Neural cell (in vitro differentiated cells): ENCODE measurements around the gene KDF1. TPM values are rescaled to one million over a fixed set of nuclear protein-coding genes. Genes with fewer than 3 reads are reported as not detected.

Source experiments
- H2AFZ ChIP-seq: fragments of 200-600, 300-800 bp; sonication (generic), shearing (Covaris generic); 2 replicates; pipeline ENCODE4 v1.6.0; 2014; ENCODE audit warnings: low read depth, mild to moderate bottlenecking, antibody characterized with exemption, low read length, moderate library complexity
- H3F3A ChIP-seq: fragments of 200-600 bp; shearing (Covaris generic); 2 replicates; pipeline ENCODE4 v1.6.1; 2016; ENCODE audit warnings: mild to moderate bottlenecking, moderate library complexity, mixed read lengths, antibody characterized with exemption, low read length; ENCODE audit not compliant: insufficient read depth, poor library complexity, severe bottlenecking
- H3K27ac ChIP-seq: fragments of 200-600, 300-800 bp; sonication (generic), shearing (Covaris generic); 2 replicates; pipeline ENCODE4 v1.5.1; 2014; ENCODE audit warnings: mild to moderate bottlenecking, low read length, moderate library complexity
- H3K27me3 ChIP-seq: fragments of 300-800, 200-600 bp; sonication (generic), shearing (Covaris generic); 2 replicates; pipeline ENCODE4 v1.6.0; 2014; ENCODE audit warnings: mild to moderate bottlenecking, low read depth, low read length, moderate library complexity; ENCODE audit not compliant: insufficient read depth
- H3K36me3 ChIP-seq: fragments of 300-800, 200-600 bp; sonication (generic), shearing (Covaris generic); 2 replicates; pipeline ENCODE4 v1.5.1; 2014; ENCODE audit warnings: mild to moderate bottlenecking, antibody characterized with exemption, low read length, moderate library complexity; ENCODE audit not compliant: insufficient read depth
- H3K4me2 ChIP-seq: fragments of 300-800, 200-600 bp; sonication (generic), shearing (Covaris generic); 2 replicates; pipeline ENCODE4 v1.6.0; 2014; ENCODE audit warnings: mild to moderate bottlenecking, low read length
- H3K4me3 ChIP-seq: fragments of 300-800, 200-600 bp; sonication (generic), shearing (Covaris generic); 2 replicates; pipeline ENCODE4 v1.5.1; 2014; ENCODE audit warnings: mild to moderate bottlenecking, low read length, moderate library complexity
- H3K79me2 ChIP-seq: fragments of 200-600 bp; shearing (Covaris generic); replicated peaks from 2 replicates; pipeline ENCODE4 v1.6.0; 2014; ENCODE audit warnings: mild to moderate bottlenecking, low read length, moderate library complexity; ENCODE audit not compliant: insufficient read depth
- H3K9ac ChIP-seq: fragments of 300-800, 200-600 bp; sonication (generic), shearing (Covaris generic); 2 replicates; pipeline ENCODE4 v1.6.1; 2016; ENCODE audit warnings: mild to moderate bottlenecking, low read length, mixed read lengths
- H3K9me2 ChIP-seq: fragments of 200-600 bp; shearing (Covaris generic); 2 replicates; pipeline ENCODE4 v1.6.1; 2016; ENCODE audit warnings: mild to moderate bottlenecking, low read length, mixed read lengths; ENCODE audit not compliant: insufficient read depth
- H3K9me3 ChIP-seq: fragments of 200-600, 300-800 bp; sonication (generic), shearing (Covaris generic); 2 replicates; pipeline ENCODE4 v1.6.1; 2016; ENCODE audit warnings: mild to moderate bottlenecking, mixed run types, low read length, moderate library complexity, mixed read lengths
- H4K20me1 ChIP-seq: fragments of 200-600 bp; shearing (Covaris generic); 2 replicates; pipeline ENCODE4 v1.6.1; 2016; ENCODE audit warnings: mild to moderate bottlenecking, mixed run types; ENCODE audit not compliant: insufficient read depth
- EP300 ChIP-seq: fragments of 450-650 bp; conservative IDR thresholded peaks from 2 replicates; pipeline ENCODE4 v1.6.1; 2014; ENCODE audit warnings: antibody characterized with exemption, mild to moderate bottlenecking, moderate library complexity; ENCODE audit not compliant: poor library complexity, severe bottlenecking
- EZH2 ChIP-seq: fragments of 200-600, 300-800 bp; shearing (Covaris generic), sonication (generic); IDR thresholded peaks from 2 replicates; pipeline ENCODE4 v1.6.1; 2014; ENCODE audit warnings: antibody characterized with exemption, low read length, borderline replicate concordance, mild to moderate bottlenecking; ENCODE audit not compliant: insufficient read depth, poor library complexity, severe bottlenecking
- MXI1 ChIP-seq: fragments of 450-650 bp; conservative IDR thresholded peaks from 2 replicates; pipeline ENCODE4 v1.6.1; 2014; ENCODE audit warnings: antibody characterized with exemption, mild to moderate bottlenecking; ENCODE audit not compliant: poor library complexity, severe bottlenecking
- POLR2AphosphoS5 ChIP-seq: IDR thresholded peaks from 2 replicates; pipeline ENCODE4 v1.6.1; 2012
- RAD21 ChIP-seq: fragments of 450-650 bp; conservative IDR thresholded peaks from 2 replicates; pipeline ENCODE4 v1.6.1; 2014; ENCODE audit warnings: antibody characterized with exemption, mild to moderate bottlenecking, moderate library complexity
- SMC3 ChIP-seq: fragments of 450-650 bp; conservative IDR thresholded peaks from 2 replicates; pipeline ENCODE4 v1.6.1; 2014; ENCODE audit warnings: antibody characterized with exemption, mild to moderate bottlenecking, moderate library complexity; ENCODE audit not compliant: poor library complexity
- TAF1 ChIP-seq: IDR thresholded peaks from 2 replicates; pipeline ENCODE4 v1.6.1; 2012; ENCODE audit warnings: low read depth
- polyA plus RNA-seq: library from polyadenylated mRNA; depleted of rRNA; stranded (reverse); fragments of >200 nt; gene quantifications from 2 replicates; pipeline ENCODE4 v1.2.3, GENCODE V29; 2014
- TF ChIP-seq, protein P1 (sequence below): fragments of 450-650 bp; IDR thresholded peaks from 2 replicates; pipeline ENCODE4 v1.5.1; 2014; ENCODE audit warnings: antibody characterized with exemption, mild to moderate bottlenecking, moderate library complexity; ENCODE audit not compliant: poor library complexity, severe bottlenecking
- TF ChIP-seq, protein P2 (sequence below): IDR thresholded peaks from 2 replicates; pipeline ENCODE4 v1.6.1; 2012; ENCODE audit warnings: borderline replicate concordance

KDF1 gene
- polyA plus RNA-seq, 1 donor from 2014 or later: not detected

- Histone ChIP-seq H3K27ac (no peak overlapping the region), H2AFZ (no peak overlapping the region), H3K9me2 (no peaks in the 10 kb centered on the region), H3K9ac (no peak overlapping the region), H3K27me3 (peaks cover 51% of the 10 kb centered on the region), H3K9me3 (no peaks in the 10 kb centered on the region), H4K20me1 (no peaks in the 10 kb centered on the region), H3F3A (no peaks in the 10 kb centered on the region), H3K4me3 (peak overlapping the region; percentile 66), H3K36me3 (no peaks in the 10 kb centered on the region), H3K79me2 (no peaks in the 10 kb centered on the region), H3K4me2 (no peak overlapping the region)
- TF ChIP-seq, protein P1, sequence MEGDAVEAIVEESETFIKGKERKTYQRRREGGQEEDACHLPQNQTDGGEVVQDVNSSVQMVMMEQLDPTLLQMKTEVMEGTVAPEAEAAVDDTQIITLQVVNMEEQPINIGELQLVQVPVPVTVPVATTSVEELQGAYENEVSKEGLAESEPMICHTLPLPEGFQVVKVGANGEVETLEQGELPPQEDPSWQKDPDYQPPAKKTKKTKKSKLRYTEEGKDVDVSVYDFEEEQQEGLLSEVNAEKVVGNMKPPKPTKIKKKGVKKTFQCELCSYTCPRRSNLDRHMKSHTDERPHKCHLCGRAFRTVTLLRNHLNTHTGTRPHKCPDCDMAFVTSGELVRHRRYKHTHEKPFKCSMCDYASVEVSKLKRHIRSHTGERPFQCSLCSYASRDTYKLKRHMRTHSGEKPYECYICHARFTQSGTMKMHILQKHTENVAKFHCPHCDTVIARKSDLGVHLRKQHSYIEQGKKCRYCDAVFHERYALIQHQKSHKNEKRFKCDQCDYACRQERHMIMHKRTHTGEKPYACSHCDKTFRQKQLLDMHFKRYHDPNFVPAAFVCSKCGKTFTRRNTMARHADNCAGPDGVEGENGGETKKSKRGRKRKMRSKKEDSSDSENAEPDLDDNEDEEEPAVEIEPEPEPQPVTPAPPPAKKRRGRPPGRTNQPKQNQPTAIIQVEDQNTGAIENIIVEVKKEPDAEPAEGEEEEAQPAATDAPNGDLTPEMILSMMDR: no peak
- TF ChIP-seq TAF1: no peak
- no peak for TF ChIP-seq EP300
- TF ChIP-seq EZH2: no peak
These were observed 998 bp downstream of the KDF1 start for GRCh38 chr1:26959270-26959669.

- H3K4me2 ChIP-seq: no peak overlapping the region
- H3K36me3 ChIP-seq: no peaks in the 10 kb centered on the region
- H3K9me2 ChIP-seq: no peaks in the 10 kb centered on the region
- H4K20me1 ChIP-seq: no peaks in the 10 kb centered on the region
- H3K4me3 ChIP-seq: no peak overlapping the region
- H3F3A ChIP-seq: no peaks in the 10 kb centered on the region
- TF ChIP-seq TAF1: no peak
- no peak for TF ChIP-seq EZH2
- TF ChIP-seq, protein P1: no peak
- TF ChIP-seq EP300: no peak
- TF ChIP-seq POLR2AphosphoS5: no peak
- TF ChIP-seq RAD21: no peak
- no peak for TF ChIP-seq SMC3
- no peak for TF ChIP-seq MXI1
- TF ChIP-seq, protein P2, sequence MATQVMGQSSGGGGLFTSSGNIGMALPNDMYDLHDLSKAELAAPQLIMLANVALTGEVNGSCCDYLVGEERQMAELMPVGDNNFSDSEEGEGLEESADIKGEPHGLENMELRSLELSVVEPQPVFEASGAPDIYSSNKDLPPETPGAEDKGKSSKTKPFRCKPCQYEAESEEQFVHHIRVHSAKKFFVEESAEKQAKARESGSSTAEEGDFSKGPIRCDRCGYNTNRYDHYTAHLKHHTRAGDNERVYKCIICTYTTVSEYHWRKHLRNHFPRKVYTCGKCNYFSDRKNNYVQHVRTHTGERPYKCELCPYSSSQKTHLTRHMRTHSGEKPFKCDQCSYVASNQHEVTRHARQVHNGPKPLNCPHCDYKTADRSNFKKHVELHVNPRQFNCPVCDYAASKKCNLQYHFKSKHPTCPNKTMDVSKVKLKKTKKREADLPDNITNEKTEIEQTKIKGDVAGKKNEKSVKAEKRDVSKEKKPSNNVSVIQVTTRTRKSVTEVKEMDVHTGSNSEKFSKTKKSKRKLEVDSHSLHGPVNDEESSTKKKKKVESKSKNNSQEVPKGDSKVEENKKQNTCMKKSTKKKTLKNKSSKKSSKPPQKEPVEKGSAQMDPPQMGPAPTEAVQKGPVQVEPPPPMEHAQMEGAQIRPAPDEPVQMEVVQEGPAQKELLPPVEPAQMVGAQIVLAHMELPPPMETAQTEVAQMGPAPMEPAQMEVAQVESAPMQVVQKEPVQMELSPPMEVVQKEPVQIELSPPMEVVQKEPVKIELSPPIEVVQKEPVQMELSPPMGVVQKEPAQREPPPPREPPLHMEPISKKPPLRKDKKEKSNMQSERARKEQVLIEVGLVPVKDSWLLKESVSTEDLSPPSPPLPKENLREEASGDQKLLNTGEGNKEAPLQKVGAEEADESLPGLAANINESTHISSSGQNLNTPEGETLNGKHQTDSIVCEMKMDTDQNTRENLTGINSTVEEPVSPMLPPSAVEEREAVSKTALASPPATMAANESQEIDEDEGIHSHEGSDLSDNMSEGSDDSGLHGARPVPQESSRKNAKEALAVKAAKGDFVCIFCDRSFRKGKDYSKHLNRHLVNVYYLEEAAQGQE: no peak
- H3K27me3 ChIP-seq: peaks cover 44% of the 10 kb centered on the region
- H3K9ac ChIP-seq: no peak overlapping the region
- no peaks in the 10 kb centered on the region for H3K79me2 ChIP-seq
- H2AFZ ChIP-seq: no peak overlapping the region
- no peak overlapping the region for H3K27ac ChIP-seq
- no peaks in the 10 kb centered on the region for H3K9me3 ChIP-seq
These were observed 3.0 kb downstream of the KDF1 start for GRCh38 chr1:26957306-26957705.
